ENCODE measurements around the gene PTPRT.

The PTPRT gene

GRCh38 chr20:42130810-42131596 lies 1058.7 kb downstream of the PTPRT start:
- no peak for TF ChIP-seq SP1 (IDR thresholded peaks at IDR 0.05)
- no peak for TF ChIP-seq CTBP1 (IDR thresholded peaks at IDR 0.05; ENCODE audit: borderline replicate concordance)
- TF ChIP-seq SUZ12 (IDR thresholded peaks at IDR 0.05): no peak
- TF ChIP-seq ZNF384 (IDR thresholded peaks at IDR 0.05): no peak
- no peak for TF ChIP-seq PKNOX1 (IDR thresholded peaks at IDR 0.05)
- no peak for TF ChIP-seq NFRKB (IDR thresholded peaks at IDR 0.05)
- TF ChIP-seq FOXK2 (IDR thresholded peaks at IDR 0.05): no peak
- TF ChIP-seq HDGF (IDR thresholded peaks at IDR 0.05; ENCODE audit: borderline replicate concordance): no peak
- TF ChIP-seq LEF1 (IDR thresholded peaks at IDR 0.05; ENCODE audit: borderline replicate concordance): no peak
- no peak for TF ChIP-seq FOXA1 (IDR thresholded peaks at IDR 0.05)
- no peak for TF ChIP-seq TARDBP (IDR thresholded peaks at IDR 0.05)
- no peak for TF ChIP-seq L3MBTL2 (conservative IDR thresholded peaks at IDR 0.05)
- TF ChIP-seq ELF4 (IDR thresholded peaks at IDR 0.05): no peak
- TF ChIP-seq ARNT (IDR thresholded peaks at IDR 0.05): no peak
- ChIA-PET CTCF (no interaction called here), POLR2A (no interaction called here)
- no peak for DNase-seq (ENCODE audit: extremely low spot score)

GRCh38 chr20:42125426-42125825 lies 1064.3 kb downstream of the PTPRT start:
- DNase-seq (ENCODE audit: extremely low spot score): no peak
- ChIA-PET CTCF (no interaction called here), POLR2A (no interaction called here)
- TF ChIP-seq HDGF (IDR thresholded peaks at IDR 0.05; ENCODE audit: borderline replicate concordance) (no peak), TARDBP (IDR thresholded peaks at IDR 0.05) (no peak), ARNT (IDR thresholded peaks at IDR 0.05) (no peak), PKNOX1 (IDR thresholded peaks at IDR 0.05) (no peak), FOXM1 (IDR thresholded peaks at IDR 0.05; ENCODE audit: borderline replicate concordance) (no peak), LEF1 (IDR thresholded peaks at IDR 0.05; ENCODE audit: borderline replicate concordance) (no peak)

GRCh38 chr20:42123981-42124473 lies 1065.7 kb downstream of the PTPRT start:
- ChIA-PET POLR2A (no interaction called here), CTCF (no interaction called here)
- DNase-seq (ENCODE audit: extremely low spot score): no peak
- TF ChIP-seq FOXA1 (IDR thresholded peaks at IDR 0.05): no peak
- TF ChIP-seq ELF4 (IDR thresholded peaks at IDR 0.05): no peak
- TF ChIP-seq LEF1 (IDR thresholded peaks at IDR 0.05; ENCODE audit: borderline replicate concordance): no peak
- no peak for TF ChIP-seq SUZ12 (IDR thresholded peaks at IDR 0.05)
- no peak for TF ChIP-seq SP1 (IDR thresholded peaks at IDR 0.05)
- TF ChIP-seq FOXK2 (IDR thresholded peaks at IDR 0.05): no peak

- ChIA-PET CTCF (no interaction called here), POLR2A (no interaction called here)
- no peak for TF ChIP-seq LEF1 (IDR thresholded peaks at IDR 0.05; ENCODE audit: borderline replicate concordance)
- TF ChIP-seq FOXA1 (IDR thresholded peaks at IDR 0.05): no peak
- no peak for TF ChIP-seq NFRKB (IDR thresholded peaks at IDR 0.05)
- TF ChIP-seq FOXK2 (IDR thresholded peaks at IDR 0.05): no peak
- no peak for TF ChIP-seq ELF4 (IDR thresholded peaks at IDR 0.05)
- no peak for TF ChIP-seq SUZ12 (IDR thresholded peaks at IDR 0.05)
- TF ChIP-seq BHLHE40 (IDR thresholded peaks at IDR 0.05; ENCODE audit: borderline replicate concordance): no peak
- TF ChIP-seq CTBP1 (IDR thresholded peaks at IDR 0.05; ENCODE audit: borderline replicate concordance): no peak
- TF ChIP-seq HDGF (IDR thresholded peaks at IDR 0.05; ENCODE audit: borderline replicate concordance): no peak
- no peak for TF ChIP-seq L3MBTL2 (conservative IDR thresholded peaks at IDR 0.05)
- no peak for TF ChIP-seq TARDBP (IDR thresholded peaks at IDR 0.05)
- no peak for TF ChIP-seq ARNT (IDR thresholded peaks at IDR 0.05)
- TF ChIP-seq ZNF384 (IDR thresholded peaks at IDR 0.05): no peak
- no peak for TF ChIP-seq SP1 (IDR thresholded peaks at IDR 0.05)
- no peak for TF ChIP-seq PKNOX1 (IDR thresholded peaks at IDR 0.05)
- no peak for TF ChIP-seq FOXM1 (IDR thresholded peaks at IDR 0.05; ENCODE audit: borderline replicate concordance)
- no peak for DNase-seq (ENCODE audit: extremely low spot score)
Measured at GRCh38 chr20:42118409-42119125, 1071.1 kb downstream of the PTPRT start.

- DNase-seq (ENCODE audit: extremely low spot score): no peak
- POLR2A ChIA-PET: no interaction called here
- CTCF ChIA-PET: no interaction called here
- TF ChIP-seq FOXM1 (IDR thresholded peaks at IDR 0.05; ENCODE audit: borderline replicate concordance) (no peak), L3MBTL2 (conservative IDR thresholded peaks at IDR 0.05) (no peak), FOXK2 (IDR thresholded peaks at IDR 0.05) (no peak), CTBP1 (IDR thresholded peaks at IDR 0.05; ENCODE audit: borderline replicate concordance) (no peak), PKNOX1 (IDR thresholded peaks at IDR 0.05) (no peak), ARNT (IDR thresholded peaks at IDR 0.05) (no peak), BHLHE40 (IDR thresholded peaks at IDR 0.05; ENCODE audit: borderline replicate concordance) (no peak)
Measured at GRCh38 chr20:42118001-42118400, 1071.7 kb downstream of the PTPRT start.
